HG03442 (cell line): ENCODE measurements around the gene GGACT.

Experiments used
- ATAC-seq: cut with Tn5 transposase; IDR thresholded peaks from one replicate; pipeline ENCODE4 v1.9.1; 2021; ENCODE audit warnings: mild to moderate bottlenecking, moderate library complexity; ENCODE audit not compliant: unreplicated experiment

Gene GGACT

GRCh38 chr13:100483841-100484381 lies 104.7 kb downstream of the GGACT start:
- ATAC-seq: no peak

GRCh38 chr13:100483139-100483538 lies 105.5 kb downstream of the GGACT start:
- no peak for ATAC-seq

GRCh38 chr13:100480676-100481075 lies 107.9 kb downstream of the GGACT start:
- no peak for ATAC-seq
